Retinal pigment epithelial cell (primary cell): ENCODE data around the gene PCDHB16.
"Not testable (repeated sequence)": the region's sequence is repeated elsewhere in the genome, so short reads cannot be mapped to it uniquely, and the experiment has no call there.

Source experiments
- DNase-seq: peaks from one replicate; pipeline ENCODE4 v3.0.0-alpha.2; 2010; ENCODE audit warnings: low read depth
- H3K4me3 ChIP-seq: 2 replicates; pipeline ENCODE4 v1.5.1; 2011; ENCODE audit warnings: mild to moderate bottlenecking, low read length, control low read depth, moderate library complexity
- CTCF ChIP-seq: conservative IDR thresholded peaks from 2 replicates; pipeline ENCODE4 v1.5.1; 2011; ENCODE audit warnings: low read depth, low read length, control low read depth, inconsistent platforms

Gene PCDHB16

GRCh38 chr5:141180313-141180712 lies 1.9 kb upstream of the PCDHB16 start:
- no peak for TF ChIP-seq CTCF

DNA sequence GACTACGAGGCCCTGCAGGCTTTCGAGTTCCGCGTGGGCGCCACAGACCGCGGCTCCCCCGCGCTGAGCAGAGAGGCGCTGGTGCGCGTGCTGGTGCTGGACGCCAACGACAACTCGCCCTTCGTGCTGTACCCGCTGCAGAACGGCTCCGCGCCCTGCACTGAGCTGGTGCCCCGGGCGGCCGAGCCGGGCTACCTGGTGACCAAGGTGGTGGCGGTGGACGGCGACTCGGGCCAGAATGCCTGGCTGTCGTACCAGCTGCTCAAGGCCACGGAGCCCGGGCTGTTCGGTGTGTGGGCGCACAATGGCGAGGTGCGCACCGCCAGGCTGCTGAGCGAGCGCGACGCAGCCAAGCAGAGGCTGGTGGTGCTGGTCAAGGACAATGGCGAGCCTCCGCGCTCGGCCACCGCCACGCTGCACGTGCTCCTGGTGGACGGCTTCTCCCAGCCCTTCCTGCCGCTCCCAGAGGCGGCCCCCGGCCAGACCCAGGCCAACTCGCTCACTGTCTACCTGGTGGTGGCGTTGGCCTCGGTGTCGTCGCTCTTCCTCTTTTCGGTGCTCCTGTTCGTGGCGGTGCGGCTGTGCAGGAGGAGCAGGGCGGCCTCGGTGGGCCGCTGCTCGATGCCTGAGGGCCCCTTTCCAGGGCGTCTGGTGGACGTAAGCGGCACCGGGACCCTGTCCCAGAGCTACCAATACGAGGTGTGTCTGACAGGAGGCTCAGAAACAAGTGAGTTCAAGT lies 2.1 kb downstream of the PCDHB16 start:
- H3K4me3 ChIP-seq, DNase-seq: not testable (repeated sequence)

More at GRCh38 chr5:141180313-141180712, 1.9 kb upstream of the PCDHB16 start:
- no peak for DNase-seq
- no peak overlapping the region for H3K4me3 ChIP-seq

DNA sequence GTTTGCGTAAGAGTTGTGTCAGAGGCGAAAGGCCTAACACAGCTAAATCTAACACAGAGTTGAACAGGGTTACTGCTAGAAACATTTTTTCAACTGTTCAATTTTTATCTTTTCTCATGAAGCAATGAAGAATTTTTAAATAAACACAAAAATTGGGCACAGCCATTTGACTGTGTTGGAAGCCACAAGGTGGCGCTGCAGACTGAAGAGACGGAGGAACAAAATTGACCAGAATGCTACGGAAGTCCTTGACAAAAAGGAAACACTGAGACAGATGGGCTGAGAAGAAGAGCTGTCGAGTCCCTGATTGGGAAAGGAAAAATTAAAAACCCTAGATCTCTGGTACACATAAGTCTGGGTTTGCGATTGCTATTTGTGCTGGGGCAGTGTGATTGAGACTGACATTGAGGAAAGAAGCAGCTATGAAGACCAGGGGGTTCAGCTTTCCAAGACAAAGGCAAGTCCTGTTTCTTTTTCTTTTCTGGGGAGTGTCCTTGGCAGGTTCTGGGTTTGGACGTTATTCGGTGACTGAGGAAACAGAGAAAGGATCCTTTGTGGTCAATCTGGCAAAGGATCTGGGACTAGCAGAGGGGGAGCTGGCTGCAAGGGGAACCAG lies 4.8 kb downstream of the PCDHB16 start, which contains the start of gene PCDHB9:
TSS of gene PCDHB9 (plus strand) at position 265 of the 616 bp plus-strand sequence. CDS start at position 423, 158 bp downstream.
- peak; percentile 34 for TF ChIP-seq CTCF
- H3K4me3 ChIP-seq: no peak within 1 kb of the TSS
- no peak for DNase-seq

DNA sequence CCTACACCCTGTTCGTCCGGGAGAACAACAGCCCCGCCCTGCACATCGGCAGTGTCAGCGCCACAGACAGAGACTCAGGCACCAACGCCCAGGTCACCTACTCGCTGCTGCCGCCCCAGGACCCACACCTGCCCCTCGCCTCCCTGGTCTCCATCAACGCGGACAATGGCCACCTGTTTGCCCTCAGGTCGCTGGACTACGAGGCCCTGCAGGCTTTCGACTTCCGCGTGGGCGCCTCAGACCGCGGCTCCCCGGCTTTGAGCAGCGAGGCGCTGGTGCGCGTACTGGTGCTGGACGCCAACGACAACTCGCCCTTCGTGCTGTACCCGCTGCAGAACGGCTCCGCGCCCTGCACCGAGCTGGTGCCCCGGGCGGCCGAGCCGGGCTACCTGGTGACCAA lies 6.5 kb downstream of the PCDHB16 start:
- not testable (repeated sequence) for DNase-seq, H3K4me3 ChIP-seq

DNA sequence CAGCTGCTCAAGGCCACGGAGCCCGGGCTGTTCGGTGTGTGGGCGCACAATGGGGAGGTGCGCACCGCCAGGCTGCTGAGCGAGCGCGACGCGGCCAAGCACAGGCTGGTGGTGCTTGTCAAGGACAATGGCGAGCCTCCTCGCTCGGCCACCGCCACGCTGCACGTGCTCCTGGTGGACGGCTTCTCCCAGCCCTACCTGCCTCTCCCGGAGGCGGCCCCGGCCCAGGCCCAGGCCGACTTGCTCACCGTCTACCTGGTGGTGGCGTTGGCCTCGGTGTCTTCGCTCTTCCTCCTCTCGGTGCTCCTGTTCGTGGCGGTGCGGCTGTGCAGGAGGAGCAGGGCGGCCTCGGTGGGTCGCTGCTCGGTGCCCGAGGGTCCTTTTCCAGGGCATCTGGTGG lies 6.9 kb downstream of the PCDHB16 start:
- H3K4me3 ChIP-seq, DNase-seq: not testable (repeated sequence)

GRCh38 chr5:141192110-141192725 lies 10.0 kb downstream of the PCDHB16 start, which contains the start of gene PCDHB10:
Gene PCDHB10 (plus strand): TSS chr5:141192353. CDS start chr5:141192553, 200 bp downstream.
- no peak for DNase-seq
- H3K4me3 ChIP-seq: no peak within 1 kb of the TSS
- TF ChIP-seq CTCF: peak; percentile 21

- DNase-seq, H3K4me3 ChIP-seq: not testable (repeated sequence)
Measured at GRCh38 chr5:141194332-141194731, 12.1 kb downstream of the PCDHB16 start.

DNA sequence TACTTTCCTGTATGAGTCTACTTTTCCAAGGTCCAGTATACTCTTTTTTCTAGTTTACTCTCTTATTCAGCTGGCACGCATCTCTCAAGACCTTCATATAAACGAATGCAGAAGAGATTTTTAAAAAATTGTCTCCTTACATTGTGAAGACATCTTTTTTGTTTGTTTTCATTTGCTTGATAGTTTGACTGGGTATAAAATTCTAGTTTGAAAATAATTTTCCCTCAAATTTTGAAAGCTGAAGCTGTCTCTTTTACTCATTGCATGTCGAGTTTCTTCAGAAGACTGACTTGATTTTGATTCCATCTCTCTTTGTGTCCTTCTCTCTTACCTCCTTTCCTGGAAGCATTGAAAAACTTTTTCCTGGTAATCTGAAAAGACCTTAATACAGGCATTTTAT lies 14.2 kb downstream of the PCDHB16 start:
- DNase-seq: no peak
- no peak overlapping the region for H3K4me3 ChIP-seq
- TF ChIP-seq CTCF: no peak
